CD4-positive, alpha-beta T cell treated with Interleukin-6 for 4 hours (primary cell): ENCODE measurements around the gene SERINC5.
A peak's percentile ranks its signal among the peaks of the same experiment; 100 is the strongest.

Source experiments
- DNase-seq: peaks from one replicate; pipeline ENCODE4 v3.0.0-alpha.2; 2020; ENCODE audit warnings: mixed read lengths

The SERINC5 gene

GRCh38 chr5:80091792-80092192 lies 164.1 kb downstream of the SERINC5 start:
- peak; percentile 43 for DNase-seq

- DNase-seq = no peak
Observed at GRCh38 chr5:80090884-80091166, 165.0 kb downstream of the SERINC5 start.

- peak; percentile 20 for DNase-seq
Observed at GRCh38 chr5:80083101-80083890, 172.6 kb downstream of the SERINC5 start.

- DNase-seq = peak; percentile 66
Observed at GRCh38 chr5:80082731-80083100, 173.1 kb downstream of the SERINC5 start.

- DNase-seq = no peak
Observed at GRCh38 chr5:80082281-80082680, 173.6 kb downstream of the SERINC5 start.

- DNase-seq = no peak
Observed at GRCh38 chr5:80078921-80079320, 176.9 kb downstream of the SERINC5 start.

GRCh38 chr5:80077051-80077714 lies 178.7 kb downstream of the SERINC5 start:
- DNase-seq = no peak

- DNase-seq = no peak
Observed at GRCh38 chr5:80076131-80077050, 179.5 kb downstream of the SERINC5 start.

- DNase-seq = no peak
Observed at GRCh38 chr5:80072103-80073073, 183.5 kb downstream of the SERINC5 start.

GRCh38 chr5:80071510-80072021 lies 184.3 kb downstream of the SERINC5 start:
- no peak for DNase-seq

GRCh38 chr5:80070338-80071056 lies 185.4 kb downstream of the SERINC5 start:
- no peak for DNase-seq

GRCh38 chr5:80069918-80070318 lies 185.9 kb downstream of the SERINC5 start:
- no peak for DNase-seq

GRCh38 chr5:80069251-80069800 lies 186.5 kb downstream of the SERINC5 start:
- DNase-seq = no peak

- DNase-seq = no peak
Observed at GRCh38 chr5:80068775-80069174, 187.1 kb downstream of the SERINC5 start.

GRCh38 chr5:80068246-80068636 lies 187.6 kb downstream of the SERINC5 start:
- no peak for DNase-seq

- DNase-seq = no peak
Observed at GRCh38 chr5:80067531-80068245, 188.2 kb downstream of the SERINC5 start.

GRCh38 chr5:80067016-80067415 lies 188.8 kb downstream of the SERINC5 start:
- no peak for DNase-seq

- no peak for DNase-seq
Observed at GRCh38 chr5:80064124-80064523, 191.7 kb downstream of the SERINC5 start.
